IMR-90 (cell line): ENCODE data around the gene RBP2. TPM values are rescaled to one million over a fixed set of nuclear protein-coding genes. Genes with fewer than 3 reads are reported as not detected.

Experiments used
- ATAC-seq: fragments of 200-7000 bp; cut with Tn5 transposase; 2 replicates; pipeline ENCODE4 v1.9.1; 2020; ENCODE audit warnings: low read depth, mild to moderate bottlenecking, moderate library complexity
- BruUV-seq: library from RNA; stranded (reverse); fragments of 400-500 nt; replicated peaks from 2 replicates; lab custom pipeline; 2021; lab: Mats Ljungman, UMichigan
- CTCF ChIA-PET: fragments of 300-600 bp; formaldehyde crosslinking; extraction: SDS; loops from one replicate; lab custom pipeline; 2021; ENCODE audit warnings: antibody characterized with exemption; lab: Yijun Ruan, JAX
- POLR2A ChIA-PET: fragments of 300-600 bp; sonication (Branson Sonifier 250); formaldehyde crosslinking; loops from one replicate; lab custom pipeline; 2022; ENCODE audit warnings: antibody characterized with exemption; ENCODE audit not compliant: unreplicated experiment; lab: Charles Lee
- DNase-seq: peaks from one replicate; pipeline ENCODE4 v3.0.0; 2013
- H2AFZ ChIP-seq: replicated peaks from 2 replicates; pipeline ENCODE3; 2013; ENCODE audit warnings: low read length, mild to moderate bottlenecking; ENCODE audit not compliant: poor library complexity
- H2AK5ac ChIP-seq: 2 replicates; pipeline ENCODE4 v1.6.1; 2013; ENCODE audit warnings: low read depth, low read length, inconsistent platforms
- H2AK9ac ChIP-seq: replicated peaks from 2 replicates; pipeline ENCODE3; 2013; ENCODE audit warnings: mild to moderate bottlenecking, low read depth, low read length, moderate library complexity; ENCODE audit not compliant: poor library complexity
- H2BK120ac ChIP-seq: 2 replicates; pipeline ENCODE4 v1.6.1; 2013; ENCODE audit warnings: low read depth, low read length, inconsistent platforms
- H2BK15ac ChIP-seq: 3 replicates; pipeline ENCODE4 v1.6.1; 2013; ENCODE audit warnings: low read depth, low read length, inconsistent platforms
- H2BK20ac ChIP-seq: 2 replicates; pipeline ENCODE4 v1.6.1; 2013; ENCODE audit warnings: low read depth, mild to moderate bottlenecking, inconsistent platforms, low read length, moderate library complexity
- H2BK5ac ChIP-seq: 2 replicates; pipeline ENCODE4 v1.6.1; 2013; ENCODE audit warnings: mild to moderate bottlenecking, low read depth, low read length, inconsistent platforms; ENCODE audit not compliant: poor library complexity, severe bottlenecking
- H3K14ac ChIP-seq: replicated peaks from 2 replicates; pipeline ENCODE4 v1.6.1; 2013; ENCODE audit warnings: low read depth, low read length, inconsistent platforms
- H3K18ac ChIP-seq: 2 replicates; pipeline ENCODE4 v1.6.1; 2013; ENCODE audit warnings: low read depth, low read length, control low read depth
- H3K23ac ChIP-seq: 2 replicates; pipeline ENCODE4 v1.6.1; 2013; ENCODE audit warnings: low read depth, low read length, inconsistent platforms
- H3K27ac ChIP-seq: 2 replicates; pipeline ENCODE4 v1.5.1; 2013; ENCODE audit warnings: mild to moderate bottlenecking, control low read depth, low read length; ENCODE audit not compliant: insufficient read depth
- H3K27me3 ChIP-seq: 2 replicates; pipeline ENCODE4 v1.6.1; 2013; ENCODE audit warnings: low read length; ENCODE audit not compliant: control insufficient read depth, insufficient read depth
- H3K36me3 ChIP-seq: 2 replicates; pipeline ENCODE4 v1.6.1; 2013; ENCODE audit warnings: low read length, mixed read lengths; ENCODE audit not compliant: control insufficient read depth, insufficient read depth
- H3K4ac ChIP-seq: 2 replicates; pipeline ENCODE4 v1.6.1; 2013; ENCODE audit warnings: low read depth, low read length, inconsistent platforms
- H3K4me1 ChIP-seq: 2 replicates; pipeline ENCODE4 v1.6.1; 2013; ENCODE audit warnings: low read length, mixed read lengths; ENCODE audit not compliant: control insufficient read depth, insufficient read depth
- H3K4me2 ChIP-seq: 2 replicates; pipeline ENCODE4 v1.6.1; 2013; ENCODE audit warnings: low read depth, mild to moderate bottlenecking, control low read depth, low read length, moderate library complexity
- H3K4me3 ChIP-seq: 2 replicates; pipeline ENCODE4 v1.5.1; 2013; ENCODE audit warnings: low read depth, mild to moderate bottlenecking, control low read depth, low read length, moderate library complexity; ENCODE audit not compliant: insufficient read depth
- H3K56ac ChIP-seq: 2 replicates; pipeline ENCODE4 v1.6.1; 2013; ENCODE audit warnings: low read length, inconsistent platforms; ENCODE audit not compliant: insufficient read depth; ENCODE audit errors: extremely low read depth
- H3K79me1 ChIP-seq, 2 experiments: 2 replicates each; pipeline ENCODE4 v1.6.1; 2013; ENCODE audit warnings: low read length in 2 of 2, inconsistent platforms in 1 of 2, low read depth in 1 of 2
- H3K9ac ChIP-seq: 2 replicates; pipeline ENCODE4 v1.6.1; 2013; ENCODE audit warnings: low read depth, low read length, control low read depth
- H3K9me1 ChIP-seq: 2 replicates; pipeline ENCODE4 v1.6.1; 2013; ENCODE audit warnings: low read length, inconsistent platforms; ENCODE audit not compliant: insufficient read depth
- H3K9me3 ChIP-seq: 2 replicates; pipeline ENCODE4 v1.6.1; 2013; ENCODE audit warnings: low read length; ENCODE audit not compliant: control insufficient read depth, insufficient read depth
- H4K20me1 ChIP-seq: 2 replicates; pipeline ENCODE4 v1.6.1; 2013; ENCODE audit warnings: low read length, inconsistent platforms; ENCODE audit not compliant: insufficient read depth
- H4K5ac ChIP-seq: 2 replicates; pipeline ENCODE4 v1.6.1; 2013; ENCODE audit warnings: mild to moderate bottlenecking, low read depth, low read length, control low read depth
- H4K8ac ChIP-seq, 2 experiments: 2 replicates each; pipeline ENCODE4 v1.6.1; 2013; ENCODE audit warnings: low read depth in 2 of 2, low read length in 2 of 2, control low read depth in 1 of 2, inconsistent platforms in 1 of 2
- H4K91ac ChIP-seq: 2 replicates; pipeline ENCODE4 v1.6.1; 2013; ENCODE audit warnings: low read depth, low read length, inconsistent platforms; ENCODE audit not compliant: insufficient read depth
- BHLHE40 ChIP-seq: fragments of 150-350 bp; IDR thresholded peaks from 2 replicates; pipeline ENCODE4 v1.6.1; 2016; ENCODE audit warnings: mild to moderate bottlenecking, low read depth, low read length
- CEBPB ChIP-seq: IDR thresholded peaks from 2 replicates; pipeline ENCODE4 v1.6.1; 2012; ENCODE audit warnings: low read depth, low read length, improper control_type of control experiment
- CHD1 ChIP-seq: IDR thresholded peaks from 2 replicates; pipeline ENCODE4 v1.6.1; 2012; ENCODE audit warnings: low read depth, low read length, improper control_type of control experiment
- CTCF ChIP-seq: conservative IDR thresholded peaks from 2 replicates; pipeline ENCODE4 v1.5.1; 2012; ENCODE audit warnings: mild to moderate bottlenecking, low read depth, low read length, improper control_type of control experiment
- ELK1 ChIP-seq: fragments of 150-350 bp; IDR thresholded peaks from 2 replicates; pipeline ENCODE4 v1.6.1; 2016; ENCODE audit warnings: low read depth, mild to moderate bottlenecking, low read length, moderate library complexity, borderline replicate concordance
- FOS ChIP-seq: fragments of 150-350 bp; IDR thresholded peaks from 2 replicates; pipeline ENCODE4 v1.6.1; 2016; ENCODE audit warnings: low read depth, low read length
- MAFK ChIP-seq: IDR thresholded peaks from 2 replicates; pipeline ENCODE4 v1.6.1; 2012; ENCODE audit warnings: low read depth, low read length, improper control_type of control experiment
- MAZ ChIP-seq: IDR thresholded peaks from 2 replicates; pipeline ENCODE4 v1.6.1; 2012; ENCODE audit warnings: low read depth, mild to moderate bottlenecking, low read length, improper control_type of control experiment, moderate library complexity, borderline replicate concordance
- MXI1 ChIP-seq: IDR thresholded peaks from 2 replicates; pipeline ENCODE4 v1.6.1; 2012; ENCODE audit warnings: low read depth, mild to moderate bottlenecking, low read length, moderate library complexity, borderline replicate concordance
- NFE2L2 ChIP-seq: fragments of 150-350 bp; IDR thresholded peaks from 2 replicates; pipeline ENCODE4 v1.6.1; 2016; ENCODE audit warnings: low read depth, mild to moderate bottlenecking, low read length
- POLR2A ChIP-seq: IDR thresholded peaks from 2 replicates; pipeline ENCODE4 v1.6.1; 2012; ENCODE audit warnings: mild to moderate bottlenecking, low read depth, low read length
- RAD21 ChIP-seq: IDR thresholded peaks from 2 replicates; pipeline ENCODE4 v1.6.1; 2012; ENCODE audit warnings: low read length, improper control_type of control experiment
- RCOR1 ChIP-seq: IDR thresholded peaks from 2 replicates; pipeline ENCODE4 v1.6.1; 2012; ENCODE audit warnings: mild to moderate bottlenecking, low read length, improper control_type of control experiment; ENCODE audit not compliant: insufficient replicate concordance
- RFX5 ChIP-seq: IDR thresholded peaks from 2 replicates; pipeline ENCODE4 v1.8.0; 2012; ENCODE audit warnings: low read depth, mild to moderate bottlenecking, low read length, moderate library complexity
- SMC3 ChIP-seq: fragments of 150-350 bp; IDR thresholded peaks from 2 replicates; pipeline ENCODE4 v1.6.1; 2016; ENCODE audit warnings: low read depth, mild to moderate bottlenecking, antibody characterized with exemption, low read length, moderate library complexity
- USF2 ChIP-seq: fragments of 150-350 bp; IDR thresholded peaks from 2 replicates; pipeline ENCODE4 v1.6.1; 2017; ENCODE audit warnings: mild to moderate bottlenecking, antibody characterized with exemption, low read length, low read depth
- WGBS, 2 experiments: methylation state at CpG; one replicate each; pipeline versions ENCODE4 v1.1.5 to v1.1.7; 2013; ENCODE audit warnings: missing lambda C conversion rate in 2 of 2; ENCODE audit not compliant: insufficient read length in 1 of 2; ENCODE audit errors: extremely low coverage in 2 of 2; 5-methylcytosine and 5-hydroxymethylcytosine counted together
- dilution Hi-C: fragments of 300-500 bp; cut with HindIII; formaldehyde crosslinking; loops from one replicate; pipeline ENCODE4 v1.14.3; 2018; ENCODE audit warnings: low sequenced_read_pairs; ENCODE audit not compliant: unreplicated experiment
- in situ Hi-C: fragments of 300-500 bp; cut with MboI; formaldehyde crosslinking; loops from 3 replicates; pipeline ENCODE4 v1.14.3; 2019; ENCODE audit warnings: low sequenced_read_pairs, inconsistent platforms, mixed read lengths
- intact Hi-C: fragments of 100-400 bp; cut with micrococcal nuclease; formaldehyde crosslinking; loops from 2 replicates; pipeline ENCODE4 v1.10.0; 2022
- polyA plus RNA-seq, 3 experiments: library from polyadenylated mRNA; depleted of rRNA; stranded (reverse); fragments of >200 nt; gene quantifications; 2 replicates each; pipeline ENCODE4 v1.2.3, GENCODE V29; 2012; ENCODE audit warnings: low replicate concordance in 1 of 3
- total RNA-seq: library from RNA; depleted of rRNA; stranded (reverse); fragments of >200 nt; gene quantifications from 2 replicates; pipeline ENCODE4 v1.2.3, GENCODE V29; 2012

The RBP2 gene
- total and polyA plus RNA-seq, 2 of the 4 experiments (the other 2 are of a cell fraction): not detected

GRCh38 chr3:139460529-139460928 is 15.8 kb downstream of the RBP2 start:
- no peak overlapping the region for H3K4ac ChIP-seq
- H2BK15ac ChIP-seq: no peak overlapping the region
- CTCF ChIA-PET: no interaction called here
- DNase-seq (no peak), ATAC-seq (no peak)
- no peak overlapping the region for H4K5ac ChIP-seq
- H3K56ac ChIP-seq: no peak overlapping the region
- intact Hi-C loops: no loop called here
- H3K23ac ChIP-seq: no peak overlapping the region
- no peaks in the 10 kb centered on the region for H3K4me1 ChIP-seq
- POLR2A ChIA-PET: no interaction called here
- H3K9ac ChIP-seq: no peak overlapping the region
- H3K79me1 ChIP-seq: no peaks in the 10 kb centered on the region
- H3K9me1 ChIP-seq: no peaks in the 10 kb centered on the region
- no peak overlapping the region for H4K91ac ChIP-seq
- H3K9me3 ChIP-seq: no peaks in the 10 kb centered on the region
- no TSS peak for BruUV-seq
- H2AK9ac ChIP-seq: no peak overlapping the region
- H2BK20ac ChIP-seq: no peak overlapping the region
- no peak for TF ChIP-seq FOS
- TF ChIP-seq CHD1: no peak
- no peak for TF ChIP-seq RAD21
- TF ChIP-seq NFE2L2: no peak
- TF ChIP-seq RFX5: no peak
- no peak for TF ChIP-seq MAFK
- TF ChIP-seq MAZ: no peak
- no peak for TF ChIP-seq BHLHE40
- TF ChIP-seq USF2: no peak
- no peak for TF ChIP-seq MXI1
- no peak for TF ChIP-seq CTCF
- no peak for TF ChIP-seq ELK1
- no peak for TF ChIP-seq POLR2A
- TF ChIP-seq CEBPB: no peak
- TF ChIP-seq RCOR1: no peak
- no peak for TF ChIP-seq SMC3
- H3K27me3 ChIP-seq: no peaks in the 10 kb centered on the region
- WGBS, 2 experiments: no CpG with 5 or more reads among the region's 2 CpGs
- H4K20me1 ChIP-seq: no peaks in the 10 kb centered on the region
- no peak overlapping the region for H2BK5ac ChIP-seq
- H3K14ac ChIP-seq: no peak overlapping the region
- H2AFZ ChIP-seq: no peak overlapping the region
- dilution Hi-C loops: no loop called here
- H2AK5ac ChIP-seq: no peak overlapping the region
- H3K27ac ChIP-seq: no peak overlapping the region
- no peak overlapping the region for H2BK120ac ChIP-seq
- H3K36me3 ChIP-seq: no peaks in the 10 kb centered on the region
- H3K4me3 ChIP-seq: no peak overlapping the region
- no peak overlapping the region for H3K4me2 ChIP-seq
- in situ Hi-C loops: no loop called here
- H4K8ac ChIP-seq: no peak overlapping the region
- H3K18ac ChIP-seq: no peak overlapping the region
